Measurements from ENCODE around the gene CFAP100. TPM values are rescaled to one million over a fixed set of nuclear protein-coding genes. Genes with fewer than 3 reads are reported as not detected.

The CFAP100 gene
- total RNA-seq, 1 experiment from 2014 or later = not detected

DNA sequence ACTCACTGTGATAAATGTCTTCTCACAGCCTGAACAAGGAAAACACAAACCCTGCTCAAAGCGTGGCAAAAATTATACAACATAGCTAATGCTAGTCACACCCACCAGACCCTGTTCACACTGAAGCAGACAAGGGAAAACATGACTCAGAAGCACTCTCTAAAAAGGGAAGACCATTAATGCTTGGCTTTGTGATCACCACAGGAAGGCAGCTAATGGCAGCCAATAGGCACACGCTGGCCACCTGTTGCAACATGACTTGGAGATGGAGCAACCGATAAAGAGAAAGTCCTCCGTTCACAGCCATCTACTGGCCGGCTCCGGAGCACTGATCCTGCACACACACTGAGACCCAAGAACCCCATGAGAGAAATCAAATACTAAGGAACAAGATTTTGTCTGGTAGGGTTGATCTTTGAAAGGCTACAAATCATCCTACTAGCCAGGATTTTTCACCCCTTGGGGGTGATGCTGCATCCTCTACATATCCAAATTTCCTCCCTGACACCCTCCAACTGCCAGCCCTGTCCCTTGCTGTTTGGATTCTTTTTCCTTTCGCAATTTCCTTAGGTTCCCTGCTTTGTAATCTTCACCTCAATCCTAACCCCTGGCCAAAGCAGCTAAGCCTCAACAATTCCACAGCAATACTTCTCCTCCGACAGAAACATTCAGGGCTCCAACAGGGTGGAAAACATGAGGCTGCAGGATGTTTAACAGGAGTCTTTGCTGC is 77.7 kb downstream of the CFAP100 start:
- Histone ChIP-seq H3K27me3 (replicated peaks; ENCODE audit: control insufficient read depth, insufficient read depth, low read length) (no peaks in the 10 kb centered on the region), H3K36me3 (ENCODE audit: control insufficient read depth, insufficient read depth, low read length) (peaks cover 3% of the 10 kb centered on the region; the same call in 1 of the 2 replicates), H3K9me3 (no peaks in the 10 kb centered on the region), H3K4me3 (ENCODE audit: low read depth, low read length) (no peak overlapping the region), H3K4me1 (peaks cover 17% of the 10 kb centered on the region)
- Mint-ChIP-seq H3K27me3 (ENCODE audit: insufficient read depth, unreplicated experiment) (no peaks in the 10 kb centered on the region), H3K4me1 (ENCODE audit: low read depth, unreplicated experiment) (peaks cover 30% of the 10 kb centered on the region), H3K27ac (ENCODE audit: unreplicated experiment) (peak overlapping the region; percentile 75), H3K9me3 (ENCODE audit: unreplicated experiment) (no peaks in the 10 kb centered on the region), H3K4me3 (ENCODE audit: unreplicated experiment) (peak overlapping the region; percentile 75), H3K36me3 (ENCODE audit: insufficient read depth, unreplicated experiment) (peaks cover 60% of the 10 kb centered on the region)
- peak; percentile 42 to 44 for DNase-seq
- ChIA-PET POLR2A (no interaction called here), CTCF (interaction anchor here (0.5 kb wide), 1 partner anchor 14 kb away, joined by 9 read pairs; no protein-coding TSS in a partner anchor)
- no TSS peak for BruUV-seq (replicated peaks)
- intact Hi-C loops (cut with micrococcal nuclease; ENCODE audit: unreplicated experiment) = loop anchor here (10.0 kb wide), 1 partner anchor 208 kb away; no protein-coding TSS in a partner anchor
- TF ChIP-seq, protein P1, sequence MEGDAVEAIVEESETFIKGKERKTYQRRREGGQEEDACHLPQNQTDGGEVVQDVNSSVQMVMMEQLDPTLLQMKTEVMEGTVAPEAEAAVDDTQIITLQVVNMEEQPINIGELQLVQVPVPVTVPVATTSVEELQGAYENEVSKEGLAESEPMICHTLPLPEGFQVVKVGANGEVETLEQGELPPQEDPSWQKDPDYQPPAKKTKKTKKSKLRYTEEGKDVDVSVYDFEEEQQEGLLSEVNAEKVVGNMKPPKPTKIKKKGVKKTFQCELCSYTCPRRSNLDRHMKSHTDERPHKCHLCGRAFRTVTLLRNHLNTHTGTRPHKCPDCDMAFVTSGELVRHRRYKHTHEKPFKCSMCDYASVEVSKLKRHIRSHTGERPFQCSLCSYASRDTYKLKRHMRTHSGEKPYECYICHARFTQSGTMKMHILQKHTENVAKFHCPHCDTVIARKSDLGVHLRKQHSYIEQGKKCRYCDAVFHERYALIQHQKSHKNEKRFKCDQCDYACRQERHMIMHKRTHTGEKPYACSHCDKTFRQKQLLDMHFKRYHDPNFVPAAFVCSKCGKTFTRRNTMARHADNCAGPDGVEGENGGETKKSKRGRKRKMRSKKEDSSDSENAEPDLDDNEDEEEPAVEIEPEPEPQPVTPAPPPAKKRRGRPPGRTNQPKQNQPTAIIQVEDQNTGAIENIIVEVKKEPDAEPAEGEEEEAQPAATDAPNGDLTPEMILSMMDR (IDR thresholded peaks at IDR 0.05; ENCODE audit: insufficient read depth in 1 of 2, low read depth in 1 of 2, low read length in 1 of 2, severe bottlenecking in 1 of 2, unreplicated experiment in 1 of 2) = no peak

DNA sequence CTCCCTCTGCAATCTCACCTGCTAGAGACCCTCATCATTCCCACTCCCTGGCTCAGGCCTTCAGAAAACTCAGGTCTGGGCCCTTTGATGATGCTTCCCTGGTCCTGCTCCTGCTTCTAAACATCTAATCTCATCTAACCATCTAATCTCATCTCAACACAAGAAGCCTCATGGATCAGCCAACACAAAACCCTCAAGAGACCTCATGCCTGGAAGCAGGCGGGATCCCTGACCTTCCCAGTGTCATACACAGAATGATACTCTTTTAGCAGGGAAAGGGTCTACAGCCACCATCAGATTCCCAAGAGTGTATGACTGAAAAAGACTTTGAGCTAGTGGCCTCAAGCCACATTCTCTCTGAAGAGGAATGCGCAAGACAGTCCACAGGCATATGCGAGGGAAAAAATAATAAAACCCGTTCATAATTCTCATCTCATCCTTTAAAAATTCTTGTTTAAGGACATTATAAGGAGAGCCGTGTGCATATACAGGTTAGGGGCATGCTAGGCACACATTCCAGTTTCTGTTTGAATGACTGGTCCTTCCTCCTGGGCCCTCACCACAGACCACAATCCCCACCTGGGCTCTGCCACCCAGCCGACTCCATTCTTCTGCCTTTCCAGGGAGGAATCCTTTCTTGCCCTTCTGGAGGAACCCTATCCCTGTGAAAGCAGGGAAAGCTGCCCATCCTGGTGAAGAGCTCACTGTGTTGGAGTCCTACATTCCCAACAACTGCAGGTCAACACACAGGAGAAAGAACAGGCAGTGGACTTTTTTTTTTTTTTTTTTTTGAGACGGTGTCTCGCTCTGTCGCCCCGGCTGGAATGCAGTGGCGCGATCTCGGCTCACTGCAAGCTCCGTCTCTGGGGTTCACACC is 78.8 kb downstream of the CFAP100 start:
- intact Hi-C loops (cut with micrococcal nuclease; ENCODE audit: unreplicated experiment) = loop anchor here (10.0 kb wide), 1 partner anchor 209 kb away; no protein-coding TSS in a partner anchor
- BruUV-seq (replicated peaks) = TSS peak; percentile 36
- no peaks in the 10 kb centered on the region for H3K27me3 Mint-ChIP-seq (ENCODE audit: insufficient read depth, unreplicated experiment)
- POLR2A ChIA-PET = no interaction called here
- Histone ChIP-seq H3K9me3 (no peaks in the 10 kb centered on the region), H3K27me3 (replicated peaks; ENCODE audit: control insufficient read depth, insufficient read depth, low read length) (no peaks in the 10 kb centered on the region), H3K4me1 (peaks cover 17% of the 10 kb centered on the region), H3K4me3 (ENCODE audit: low read depth, low read length) (peak overlapping the region; percentile 23), H3K36me3 (ENCODE audit: control insufficient read depth, insufficient read depth, low read length) (peaks cover 3% of the 10 kb centered on the region; the same call in 1 of the 2 replicates)
- CTCF ChIA-PET = interaction anchor here (0.9 to 1.5 kb wide), 2 partner anchors 17 to 57 kb away, joined by 4 read pairs; no protein-coding TSS in a partner anchor
- H3K27ac Mint-ChIP-seq (ENCODE audit: unreplicated experiment) = peak overlapping the region; percentile 75
- H3K4me1 Mint-ChIP-seq (ENCODE audit: low read depth, unreplicated experiment) = peaks cover 30% of the 10 kb centered on the region
- peaks cover 51% of the 10 kb centered on the region for H3K36me3 Mint-ChIP-seq (ENCODE audit: insufficient read depth, unreplicated experiment)
- TF ChIP-seq, protein P1 (IDR thresholded peaks at IDR 0.05; ENCODE audit: insufficient read depth in 1 of 2, low read depth in 1 of 2, low read length in 1 of 2, severe bottlenecking in 1 of 2, unreplicated experiment in 1 of 2) = no peak
- DNase-seq = peak in 1 of 2 experiments; percentile 14
- no peaks in the 10 kb centered on the region for H3K9me3 Mint-ChIP-seq (ENCODE audit: unreplicated experiment)
- peak overlapping the region; percentile 75 for H3K4me3 Mint-ChIP-seq (ENCODE audit: unreplicated experiment)

All from Caco-2 (cell line).